Panc1 (cell line): ENCODE data around the gene TMEM31. TPM values are rescaled to one million over a fixed set of nuclear protein-coding genes. Genes with fewer than 3 reads are reported as not detected.

Experiments
- ATAC-seq: fragments of 200-7000 bp; cut with Tn5 transposase; 2 replicates; pipeline ENCODE4 v1.9.1; 2020; ENCODE audit warnings: mild to moderate bottlenecking, moderate library complexity
- BruUV-seq: library from RNA; stranded (reverse); fragments of 400-500 nt; replicated peaks from 2 replicates; lab custom pipeline; 2021; lab: Mats Ljungman, UMichigan
- CTCF ChIA-PET: fragments of 300-600 bp; sonication (Branson Sonifier 250); formaldehyde crosslinking; loops from one replicate; lab custom pipeline; 2022; ENCODE audit warnings: antibody characterized with exemption; lab: Charles Lee
- POLR2A ChIA-PET: fragments of 300-600 bp; sonication (Branson Sonifier 250); formaldehyde crosslinking; loops from one replicate; lab custom pipeline; 2022; ENCODE audit warnings: antibody characterized with exemption; lab: Charles Lee
- DNase-seq: peaks from one replicate; pipeline ENCODE4 v3.0.0-alpha.2; 2010; ENCODE audit warnings: low read depth, low spot score
- H3K27ac ChIP-seq: 2 replicates; pipeline ENCODE4 v1.5.1; 2011; ENCODE audit warnings: mild to moderate bottlenecking, low read length, inconsistent platforms
- H3K27me3 ChIP-seq: fragments of 200-500 bp; sonication (Bioruptor generic); 2 replicates; pipeline ENCODE4 v1.6.0; 2014; ENCODE audit warnings: low read length, inconsistent platforms; ENCODE audit not compliant: control insufficient read depth, insufficient read depth
- H3K36me3 ChIP-seq: fragments of 200-500 bp; sonication (Bioruptor generic); 2 replicates; pipeline ENCODE4 v1.5.1; 2014; ENCODE audit warnings: inconsistent platforms, mild to moderate bottlenecking, low read length, moderate library complexity; ENCODE audit not compliant: control insufficient read depth, insufficient read depth
- H3K4me1 ChIP-seq: 2 replicates; pipeline ENCODE4 v1.5.1; 2011; ENCODE audit warnings: inconsistent platforms, mild to moderate bottlenecking, low read length, moderate library complexity; ENCODE audit not compliant: control insufficient read depth, insufficient read depth
- H3K4me3 ChIP-seq, 2 experiments: 2 replicates each; pipeline ENCODE4 v1.5.1; 2011 to 2012; ENCODE audit warnings: low read depth in 2 of 2, low read length in 2 of 2, mild to moderate bottlenecking in 2 of 2, inconsistent platforms in 1 of 2, moderate library complexity in 1 of 2
- H3K9me3 ChIP-seq: fragments of 200-500 bp; sonication (Bioruptor generic); 2 replicates; pipeline ENCODE4 v1.5.1; 2014; ENCODE audit warnings: low read depth, mild to moderate bottlenecking, inconsistent platforms, low read length, moderate library complexity; ENCODE audit not compliant: control insufficient read depth, insufficient read depth
- POLR2AphosphoS5 ChIP-seq: IDR thresholded peaks from 2 replicates; pipeline ENCODE4 v1.6.1; 2012; ENCODE audit warnings: mild to moderate bottlenecking, low read depth, low read length, moderate library complexity
- SIN3A ChIP-seq: IDR thresholded peaks from 2 replicates; pipeline ENCODE4 v1.6.1; 2012; ENCODE audit warnings: low read depth, mild to moderate bottlenecking, low read length, moderate library complexity, borderline replicate concordance; ENCODE audit not compliant: insufficient read depth
- TCF7L2 ChIP-seq: IDR thresholded peaks from 2 replicates; pipeline ENCODE4 v1.6.1; 2011; ENCODE audit warnings: mild to moderate bottlenecking, low read depth, low read length, inconsistent platforms
- in situ Hi-C: cut with HindIII; loops from 2 replicates; pipeline ENCODE4 v1.10.0; 2016; ENCODE audit warnings: low sequenced_read_pairs, low pct_unique_long_range_greater_than_20kb
- intact Hi-C: fragments of 100-400 bp; cut with micrococcal nuclease; formaldehyde crosslinking; loops from one replicate; pipeline ENCODE4 v1.10.0; 2022; ENCODE audit not compliant: unreplicated experiment
- total RNA-seq: library from RNA; stranded (reverse); gene quantifications from one replicate; pipeline ENCODE4 v1.2.1, GENCODE V29; 2021; ENCODE audit not compliant: unreplicated experiment
- TF ChIP-seq, protein P1 (sequence below), 2 experiments: IDR thresholded peaks; 2 replicates each; pipeline ENCODE4 v1.6.1; 2011 to 2012; ENCODE audit warnings: low read depth in 2 of 2, control low read depth in 1 of 2, low read length in 1 of 2, mild to moderate bottlenecking in 1 of 2, moderate library complexity in 1 of 2; ENCODE audit not compliant: insufficient read depth in 1 of 2
- TF ChIP-seq, protein P2 (sequence below): fragments of 450-650 bp; IDR thresholded peaks from 2 replicates; pipeline ENCODE4 v1.5.1; 2017; ENCODE audit warnings: mild to moderate bottlenecking

The TMEM31 gene
- total RNA-seq, 1 experiment from 2014 or later: not detected

DNA sequence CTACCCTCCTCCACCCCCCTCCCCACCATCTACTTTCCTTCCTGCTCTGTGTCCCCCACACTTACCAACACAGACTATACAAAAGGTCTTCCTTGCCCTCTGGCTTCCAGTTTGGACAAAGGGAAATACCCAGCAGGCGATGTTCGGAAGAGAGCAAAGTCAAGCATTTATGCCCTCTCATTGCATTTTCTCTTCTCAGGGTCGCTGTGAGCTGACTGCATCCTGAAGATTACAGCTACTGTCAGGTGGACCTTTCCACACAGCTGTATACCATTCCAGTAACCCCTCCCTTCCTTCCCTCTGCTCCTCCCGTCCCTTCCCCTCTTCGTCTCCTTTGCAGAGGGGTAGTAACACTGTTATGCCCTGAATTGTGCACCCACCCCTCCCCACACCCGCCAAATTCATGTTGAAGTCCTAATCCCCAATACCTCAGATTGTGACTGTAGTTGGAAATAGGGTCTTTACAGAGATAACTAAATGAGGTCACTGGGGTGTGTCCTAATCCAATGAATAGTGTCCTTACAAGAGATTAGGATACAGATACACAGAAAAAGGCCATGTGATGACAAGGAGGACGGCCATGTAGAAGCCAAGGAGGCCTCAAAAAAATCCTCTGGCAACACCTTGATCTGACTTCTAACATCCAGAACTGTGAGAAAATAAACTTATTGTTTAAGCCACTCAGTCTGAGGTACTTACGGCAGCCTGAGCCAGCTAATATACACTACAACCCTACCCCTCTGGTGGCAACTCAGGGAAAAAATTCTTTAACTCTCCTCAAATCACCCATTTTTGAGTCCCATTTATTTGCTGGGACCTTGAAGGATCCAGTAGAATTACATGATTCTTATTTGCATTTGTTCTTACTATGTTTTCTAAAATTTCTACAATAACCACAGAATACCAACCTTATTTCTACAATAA, 35.9 kb upstream of the TMEM31 start:
- Histone ChIP-seq H3K27ac (no peak overlapping the region), H3K27me3 (no peaks in the 10 kb centered on the region), H3K4me3 (no peak overlapping the region), H3K4me1 (peaks cover 23% of the 10 kb centered on the region), H3K36me3 (peaks cover 25% of the 10 kb centered on the region), H3K9me3 (no peaks in the 10 kb centered on the region)
- POLR2A ChIA-PET: interaction anchor here (0.7 kb wide), 1 partner anchor 114 kb away, joined by 4 read pairs; no protein-coding TSS in a partner anchor
- intact Hi-C loops (loop anchor here (5.0 kb wide), 1 partner anchor 142 kb away; no protein-coding TSS in a partner anchor), in situ Hi-C loops (no loop called here)
- ATAC-seq: peak; percentile 70
- CTCF ChIA-PET: interaction anchor here (0.6 kb wide), 1 partner anchor 45 kb away, joined by 3 read pairs; no protein-coding TSS in a partner anchor
- TF ChIP-seq, protein P1, sequence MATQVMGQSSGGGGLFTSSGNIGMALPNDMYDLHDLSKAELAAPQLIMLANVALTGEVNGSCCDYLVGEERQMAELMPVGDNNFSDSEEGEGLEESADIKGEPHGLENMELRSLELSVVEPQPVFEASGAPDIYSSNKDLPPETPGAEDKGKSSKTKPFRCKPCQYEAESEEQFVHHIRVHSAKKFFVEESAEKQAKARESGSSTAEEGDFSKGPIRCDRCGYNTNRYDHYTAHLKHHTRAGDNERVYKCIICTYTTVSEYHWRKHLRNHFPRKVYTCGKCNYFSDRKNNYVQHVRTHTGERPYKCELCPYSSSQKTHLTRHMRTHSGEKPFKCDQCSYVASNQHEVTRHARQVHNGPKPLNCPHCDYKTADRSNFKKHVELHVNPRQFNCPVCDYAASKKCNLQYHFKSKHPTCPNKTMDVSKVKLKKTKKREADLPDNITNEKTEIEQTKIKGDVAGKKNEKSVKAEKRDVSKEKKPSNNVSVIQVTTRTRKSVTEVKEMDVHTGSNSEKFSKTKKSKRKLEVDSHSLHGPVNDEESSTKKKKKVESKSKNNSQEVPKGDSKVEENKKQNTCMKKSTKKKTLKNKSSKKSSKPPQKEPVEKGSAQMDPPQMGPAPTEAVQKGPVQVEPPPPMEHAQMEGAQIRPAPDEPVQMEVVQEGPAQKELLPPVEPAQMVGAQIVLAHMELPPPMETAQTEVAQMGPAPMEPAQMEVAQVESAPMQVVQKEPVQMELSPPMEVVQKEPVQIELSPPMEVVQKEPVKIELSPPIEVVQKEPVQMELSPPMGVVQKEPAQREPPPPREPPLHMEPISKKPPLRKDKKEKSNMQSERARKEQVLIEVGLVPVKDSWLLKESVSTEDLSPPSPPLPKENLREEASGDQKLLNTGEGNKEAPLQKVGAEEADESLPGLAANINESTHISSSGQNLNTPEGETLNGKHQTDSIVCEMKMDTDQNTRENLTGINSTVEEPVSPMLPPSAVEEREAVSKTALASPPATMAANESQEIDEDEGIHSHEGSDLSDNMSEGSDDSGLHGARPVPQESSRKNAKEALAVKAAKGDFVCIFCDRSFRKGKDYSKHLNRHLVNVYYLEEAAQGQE (IDR thresholded peaks at IDR 0.05; ENCODE audit: insufficient read depth in 1 of 2, low read depth in 2 of 2, low read length in 1 of 2): no peak
- peak; percentile 65; the same call in 1 of the 2 replicates for TF ChIP-seq POLR2AphosphoS5
- DNase-seq: no peak
- BruUV-seq: no TSS peak

DNA sequence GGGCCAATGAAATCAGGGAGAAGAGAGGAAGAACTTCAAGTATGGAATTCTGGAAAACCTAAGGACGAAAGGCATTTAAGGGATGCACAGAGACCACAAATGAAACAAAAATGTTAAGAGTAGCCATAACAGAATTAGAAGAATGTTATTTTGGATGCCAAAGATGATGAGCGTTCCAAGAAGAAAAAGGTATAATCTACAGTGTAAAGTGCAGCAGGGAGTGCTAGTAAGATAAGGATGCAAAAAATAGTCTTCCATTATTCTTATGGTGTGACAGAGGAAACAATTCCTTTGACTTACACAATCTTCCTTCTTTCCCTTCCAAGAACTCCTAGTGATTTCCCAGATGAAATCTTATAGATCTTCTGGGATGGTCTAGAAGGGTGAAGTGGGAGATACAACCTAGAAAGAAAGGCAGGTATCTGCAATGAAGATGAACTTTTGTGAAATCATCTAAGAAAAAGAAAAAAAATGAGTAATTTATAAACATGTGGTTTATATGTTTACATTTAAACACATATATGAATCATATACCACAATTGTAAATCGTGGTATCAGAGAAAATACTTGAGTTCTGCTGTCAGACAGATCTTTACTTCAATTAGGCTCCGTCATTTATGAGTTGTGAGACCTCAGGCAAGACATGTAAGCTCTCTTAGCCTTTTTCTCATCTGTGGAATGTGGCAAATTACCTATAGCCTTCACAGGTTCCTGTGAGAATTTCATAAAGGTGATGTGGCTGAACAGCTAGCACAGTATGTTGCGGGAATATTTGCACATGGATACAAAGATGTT, 32.3 kb upstream of the TMEM31 start:
- POLR2A ChIA-PET: no interaction called here
- Histone ChIP-seq H3K9me3 (no peaks in the 10 kb centered on the region), H3K4me3 (no peak overlapping the region), H3K36me3 (peaks cover 57% of the 10 kb centered on the region), H3K4me1 (peaks cover 41% of the 10 kb centered on the region), H3K27me3 (no peaks in the 10 kb centered on the region), H3K27ac (no peak overlapping the region; the same call in 1 of the 2 replicates)
- intact Hi-C loops (no loop called here), in situ Hi-C loops (no loop called here)
- ATAC-seq (no peak), DNase-seq (no peak)
- BruUV-seq: no TSS peak
- CTCF ChIA-PET: no interaction called here
- TF ChIP-seq, protein P2, sequence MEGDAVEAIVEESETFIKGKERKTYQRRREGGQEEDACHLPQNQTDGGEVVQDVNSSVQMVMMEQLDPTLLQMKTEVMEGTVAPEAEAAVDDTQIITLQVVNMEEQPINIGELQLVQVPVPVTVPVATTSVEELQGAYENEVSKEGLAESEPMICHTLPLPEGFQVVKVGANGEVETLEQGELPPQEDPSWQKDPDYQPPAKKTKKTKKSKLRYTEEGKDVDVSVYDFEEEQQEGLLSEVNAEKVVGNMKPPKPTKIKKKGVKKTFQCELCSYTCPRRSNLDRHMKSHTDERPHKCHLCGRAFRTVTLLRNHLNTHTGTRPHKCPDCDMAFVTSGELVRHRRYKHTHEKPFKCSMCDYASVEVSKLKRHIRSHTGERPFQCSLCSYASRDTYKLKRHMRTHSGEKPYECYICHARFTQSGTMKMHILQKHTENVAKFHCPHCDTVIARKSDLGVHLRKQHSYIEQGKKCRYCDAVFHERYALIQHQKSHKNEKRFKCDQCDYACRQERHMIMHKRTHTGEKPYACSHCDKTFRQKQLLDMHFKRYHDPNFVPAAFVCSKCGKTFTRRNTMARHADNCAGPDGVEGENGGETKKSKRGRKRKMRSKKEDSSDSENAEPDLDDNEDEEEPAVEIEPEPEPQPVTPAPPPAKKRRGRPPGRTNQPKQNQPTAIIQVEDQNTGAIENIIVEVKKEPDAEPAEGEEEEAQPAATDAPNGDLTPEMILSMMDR: no peak
- TF ChIP-seq POLR2AphosphoS5: peak; percentile 62

DNA sequence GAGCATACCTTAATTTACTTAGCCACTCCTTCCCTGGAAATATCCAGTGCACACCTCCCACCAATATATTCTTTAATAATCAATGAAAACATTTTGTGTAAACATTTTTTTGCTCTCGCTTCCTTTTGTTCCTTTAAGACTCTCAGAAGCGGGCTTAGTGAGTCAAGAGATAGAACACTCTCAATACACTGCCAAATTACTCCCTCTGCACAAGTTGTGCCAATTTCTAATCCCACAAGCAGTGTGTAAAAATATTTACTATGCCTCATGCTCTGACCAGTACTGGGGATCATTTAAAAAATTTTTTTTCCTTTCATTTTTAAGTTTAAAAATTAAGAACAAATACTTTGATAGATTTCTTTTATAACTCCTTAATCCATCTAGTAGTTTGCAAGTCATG, 29.3 kb upstream of the TMEM31 start:
- no peak for TF ChIP-seq TCF7L2
- TF ChIP-seq POLR2AphosphoS5: no peak
- TF ChIP-seq, protein P1 (IDR thresholded peaks at IDR 0.05; ENCODE audit: insufficient read depth in 1 of 2, low read depth in 2 of 2, low read length in 1 of 2): no peak
- TF ChIP-seq, protein P2: no peak
- TF ChIP-seq SIN3A: no peak
- ChIA-PET POLR2A (no interaction called here), CTCF (no interaction called here)
- DNase-seq (no peak), ATAC-seq (no peak)
- no peaks in the 10 kb centered on the region for H3K9me3 ChIP-seq
- H3K36me3 ChIP-seq: peaks cover 72% of the 10 kb centered on the region
- intact Hi-C loops: no loop called here
- no peaks in the 10 kb centered on the region for H3K27me3 ChIP-seq
- no peak overlapping the region for H3K4me3 ChIP-seq
- no peak overlapping the region for H3K27ac ChIP-seq
- BruUV-seq: no TSS peak
- H3K4me1 ChIP-seq: peaks cover 45% of the 10 kb centered on the region
- in situ Hi-C loops: no loop called here
